Naive thymus-derived CD4-positive, alpha-beta T cell (primary cell): Measurements from ENCODE around the gene SAMM50. TPM values are rescaled to one million over a fixed set of nuclear protein-coding genes. Genes with fewer than 3 reads are reported as not detected.

Source experiments
- ATAC-seq: fragments of 150-1000 bp; cut with Tn5 transposase; 2 replicates; pipeline ENCODE4 v1.10.0; 2021; ENCODE audit warnings: mild to moderate bottlenecking, moderate library complexity
- CTCF ChIA-PET: fragments of 350-600 bp; sonication (Branson Sonifier 250); formaldehyde crosslinking; loops from one replicate; lab custom pipeline; 2021; ENCODE audit warnings: antibody characterized with exemption; lab: Charles Lee
- POLR2A ChIA-PET: fragments of 350-600 bp; sonication (Branson Sonifier 250); formaldehyde crosslinking; loops from one replicate; lab custom pipeline; 2021; ENCODE audit warnings: antibody characterized with exemption, inconsistent platforms; lab: Charles Lee
- DNase-seq, 9 donors: peaks; one replicate each; pipeline versions ENCODE4 v3.0.0 to v3.0.0-alpha.2; 2020 to 2022; ENCODE audit warnings: mixed read lengths in 1 of 9
- H3K27ac ChIP-seq: one replicate; pipeline ENCODE4 v1.7.0; 2013; ENCODE audit warnings: mild to moderate bottlenecking, low read depth, low read length, moderate library complexity
- H3K27me3 ChIP-seq, 2 donors: one replicate each; pipeline ENCODE4 v1.7.0; 2013; ENCODE audit warnings: low read length in 2 of 2, mild to moderate bottlenecking in 2 of 2, moderate library complexity in 2 of 2; ENCODE audit not compliant: control insufficient read depth in 2 of 2, insufficient read depth in 2 of 2
- H3K36me3 ChIP-seq, 3 experiments: 1 replicate in 2 of 3; 2 replicates in 1 of 3; pipeline ENCODE4 v1.7.0; 2013; ENCODE audit warnings: low read length in 3 of 3, mild to moderate bottlenecking in 3 of 3, moderate library complexity in 1 of 3; ENCODE audit not compliant: insufficient read depth in 3 of 3, control insufficient read depth in 2 of 3
- H3K4me1 ChIP-seq, 2 donors: one replicate each; pipeline ENCODE4 v1.7.0; 2013; ENCODE audit warnings: low read length in 2 of 2, mild to moderate bottlenecking in 2 of 2, moderate library complexity in 1 of 2; ENCODE audit not compliant: control insufficient read depth in 2 of 2, insufficient read depth in 2 of 2
- H3K4me3 ChIP-seq: 2 replicates; pipeline ENCODE4 v1.7.0; 2013; ENCODE audit warnings: mild to moderate bottlenecking, low read length
- H3K9me3 ChIP-seq, 3 experiments: 1 replicate in 2 of 3; 2 replicates in 1 of 3; pipeline ENCODE4 v1.7.0; 2013; ENCODE audit warnings: low read length in 3 of 3; ENCODE audit not compliant: control insufficient read depth in 2 of 3
- H3K27ac Mint-ChIP-seq, 9 donors: one replicate each; pipeline ENCODE4 v1.8.0; 2020 to 2022; ENCODE audit warnings: mixed read lengths in 9 of 9, mild to moderate bottlenecking in 8 of 9, moderate library complexity in 5 of 9, inconsistent platforms in 2 of 9
- H3K27me3 Mint-ChIP-seq, 5 donors: one replicate each; pipeline ENCODE4 v1.8.0; 2021 to 2022; ENCODE audit warnings: mixed read lengths in 5 of 5, mild to moderate bottlenecking in 1 of 5
- H3K36me3 Mint-ChIP-seq, 5 donors: one replicate each; pipeline ENCODE4 v1.8.0; 2020 to 2022; ENCODE audit warnings: mixed read lengths in 5 of 5, mild to moderate bottlenecking in 3 of 5, inconsistent platforms in 1 of 5
- H3K4me1 Mint-ChIP-seq, 7 donors: one replicate each; pipeline ENCODE4 v1.8.0; 2020 to 2022; ENCODE audit warnings: mixed read lengths in 7 of 7, mild to moderate bottlenecking in 3 of 7, inconsistent platforms in 1 of 7
- H3K4me3 Mint-ChIP-seq, 10 donors: one replicate each; pipeline ENCODE4 v1.8.0; 2020 to 2022; ENCODE audit warnings: mild to moderate bottlenecking in 10 of 10, mixed read lengths in 10 of 10, moderate library complexity in 6 of 10, inconsistent platforms in 2 of 10
- H3K9me3 Mint-ChIP-seq, 11 donors: one replicate each; pipeline ENCODE4 v1.8.0; 2020 to 2022; ENCODE audit warnings: mixed read lengths in 11 of 11, mild to moderate bottlenecking in 4 of 11, inconsistent platforms in 1 of 11, moderate library complexity in 1 of 11
- intact Hi-C, 2 donors: fragments of 100-400 bp; cut with micrococcal nuclease; formaldehyde crosslinking; loops; one replicate each; pipeline ENCODE4 v1.15.1; 2023
- polyA plus RNA-seq, 2 donors: library from polyadenylated mRNA; unstranded; fragments of 300-500 nt; fragmentation: Illumina TruSeq; gene quantifications; one replicate each; pipeline ENCODE4 v1.2.3, GENCODE V29; 2021
- total RNA-seq, 6 experiments: library from RNA in 5 of 6; stranded (reverse) in 5 of 6; gene quantifications; 1 replicate in 5 of 6; 2 replicates in 1 of 6; pipeline ENCODE4 v1.2.3 and lab custom pipeline; 2021 to 2026

Gene SAMM50
- total and polyA plus RNA-seq, 7 experiments from 2014 or later: 25.9 to 62.3 (median 36.2) TPM

GRCh38 chr22:44026066-44026629 lies 70.9 kb downstream of the SAMM50 start:
- no peak for ATAC-seq
- Histone ChIP-seq H3K4me1 (peaks cover 9 to 24% of the 10 kb centered on the region in 2 donors), H3K27me3 (no peaks in the 10 kb centered on the region), H3K27ac (peak overlapping the region; percentile 24), H3K4me3 (no peak overlapping the region), H3K9me3 (no peaks in the 10 kb centered on the region), H3K36me3 (no peaks in the 10 kb centered on the region)
- Mint-ChIP-seq H3K4me3 (peak overlapping the region in 8 of 10 donors; percentile 38 to 87 (median 76)), H3K36me3 (peaks cover 0 to 8% (median 0%) of the 10 kb centered on the region in 5 donors), H3K4me1 (peaks cover 22 to 61% (median 34%) of the 10 kb centered on the region in 7 donors), H3K9me3 (no peaks in the 10 kb centered on the region), H3K27me3 (peaks cover 0 to 32% (median 27%) of the 10 kb centered on the region in 5 donors), H3K27ac (peak overlapping the region in 4 of 9 donors; percentile 69 to 97 (median 84))
- CTCF ChIA-PET: no interaction called here
- no peak for DNase-seq
- POLR2A ChIA-PET: interaction anchor here (1.4 kb wide), 1 partner anchor 32 kb away, joined by 4 read pairs; no protein-coding TSS in a partner anchor
- intact Hi-C loops: loop anchor here in 1 of 2 donors (2.0 to 5.0 kb wide), 2 partner anchors 29 to 156 kb away; partner anchors contain the start of gene PARVG

DNA sequence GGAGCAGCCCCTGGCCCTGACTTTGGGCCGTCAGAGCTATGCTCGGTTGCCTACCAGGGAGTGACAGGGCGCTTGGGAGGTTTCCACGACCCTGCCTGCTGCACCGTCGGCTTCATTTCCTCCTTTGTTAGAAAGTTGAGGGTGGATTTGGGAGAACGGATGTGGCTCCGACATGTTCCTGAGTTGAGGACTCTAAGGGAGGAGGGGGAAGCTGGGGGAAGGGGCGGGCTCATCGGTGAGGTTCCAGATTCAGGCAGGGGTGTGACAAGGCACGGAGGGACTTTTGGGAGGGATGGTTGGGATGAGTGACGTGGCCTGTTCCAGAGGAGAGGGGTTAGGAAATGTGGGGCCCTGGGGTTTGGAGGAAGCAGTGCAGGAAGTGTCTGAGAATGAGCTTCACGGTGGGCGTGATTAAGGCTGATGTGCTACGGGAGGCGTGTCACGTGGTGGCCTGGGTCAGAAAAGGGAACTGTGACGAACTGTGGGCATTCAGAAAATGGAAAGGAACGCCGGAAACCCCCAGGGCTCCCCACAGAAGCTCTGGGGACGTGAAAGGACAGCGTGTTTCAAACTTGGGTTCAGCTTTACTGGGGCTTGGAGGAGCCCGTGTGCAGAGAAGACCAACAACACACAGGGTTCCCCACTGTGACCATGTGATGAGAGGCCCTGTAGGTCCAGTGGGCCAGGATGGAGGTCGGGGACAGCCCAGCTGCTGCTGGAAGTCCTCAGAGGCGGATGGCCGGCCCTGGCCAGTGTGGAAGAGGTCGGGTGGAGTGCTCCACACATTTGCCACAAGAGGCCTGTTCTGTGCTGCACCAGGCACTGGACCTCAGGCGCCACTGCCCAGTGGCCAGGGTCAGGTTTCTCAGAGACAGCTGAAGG lies 71.6 kb downstream of the SAMM50 start:
- DNase-seq (peak in 6 of 9 donors; percentile 19 to 73 (median 34)), ATAC-seq (peak; percentile 86)
- Histone ChIP-seq H3K27ac (peak overlapping the region; percentile 63), H3K4me3 (peak overlapping the region; percentile 54), H3K4me1 (peaks cover 15 to 24% of the 10 kb centered on the region in 2 donors), H3K27me3 (no peaks in the 10 kb centered on the region), H3K9me3 (no peaks in the 10 kb centered on the region), H3K36me3 (no peaks in the 10 kb centered on the region)
- intact Hi-C loops: loop anchor here in 1 of 2 donors (2.0 to 5.0 kb wide), 2 partner anchors 30 to 155 kb away; partner anchors contain the start of gene PARVG
- ChIA-PET POLR2A (interaction anchor here (1.4 kb wide), 1 partner anchor 33 kb away, joined by 4 read pairs; no protein-coding TSS in a partner anchor), CTCF (no interaction called here)
- Mint-ChIP-seq H3K4me3 (peak overlapping the region; percentile 45 to 89 (median 76)), H3K27me3 (peaks cover 0 to 32% (median 27%) of the 10 kb centered on the region in 5 donors), H3K9me3 (no peaks in the 10 kb centered on the region), H3K27ac (peak overlapping the region in 7 of 9 donors; percentile 55 to 97 (median 78)), H3K36me3 (peaks cover 0 to 10% (median 0%) of the 10 kb centered on the region in 5 donors), H3K4me1 (peaks cover 28 to 68% (median 40%) of the 10 kb centered on the region in 7 donors)

DNA sequence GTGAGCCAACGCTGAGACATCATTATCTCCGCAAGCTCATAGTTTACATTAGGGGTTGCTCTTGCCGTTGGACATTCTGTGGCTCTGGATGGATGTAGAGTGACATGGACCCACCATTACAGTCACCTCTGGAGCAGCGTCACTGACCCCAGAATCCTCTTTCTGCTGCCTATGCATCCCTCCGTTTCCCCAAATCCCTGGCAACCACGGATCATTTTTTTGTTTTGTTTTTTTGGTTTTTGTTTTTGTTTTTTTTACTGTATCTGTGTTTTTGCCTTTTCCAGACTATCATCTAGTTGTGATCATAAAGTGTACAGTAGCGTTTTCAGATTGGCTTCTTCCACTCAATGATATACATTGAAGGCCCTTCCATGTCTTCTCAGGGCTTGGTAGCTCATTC lies 72.8 kb downstream of the SAMM50 start:
- Mint-ChIP-seq H3K27ac (peak overlapping the region in 2 of 9 donors; percentile 1 to 52), H3K27me3 (peaks cover 0 to 32% (median 27%) of the 10 kb centered on the region in 5 donors), H3K4me3 (peak overlapping the region in 1 of 10 donors; percentile 79), H3K9me3 (no peaks in the 10 kb centered on the region), H3K36me3 (peaks cover 0 to 8% (median 0%) of the 10 kb centered on the region in 5 donors), H3K4me1 (peaks cover 28 to 66% (median 41%) of the 10 kb centered on the region in 7 donors)
- H3K27ac ChIP-seq: no peak overlapping the region
- no peak overlapping the region for H3K4me3 ChIP-seq
- no peak for ATAC-seq
- no peaks in the 10 kb centered on the region for H3K9me3 ChIP-seq
- H3K4me1 ChIP-seq: peaks cover 15 to 24% of the 10 kb centered on the region in 2 donors
- intact Hi-C loops: loop anchor here in 1 of 2 donors (5.0 kb wide), 1 partner anchor 154 kb away; the partner anchor contains the start of gene PARVG
- no peaks in the 10 kb centered on the region for H3K36me3 ChIP-seq
- DNase-seq: no peak
- H3K27me3 ChIP-seq: no peaks in the 10 kb centered on the region
- CTCF ChIA-PET: no interaction called here
- POLR2A ChIA-PET: interaction anchor here (0.6 kb wide), 1 partner anchor 50 kb away, joined by 3 read pairs; no protein-coding TSS in a partner anchor

DNA sequence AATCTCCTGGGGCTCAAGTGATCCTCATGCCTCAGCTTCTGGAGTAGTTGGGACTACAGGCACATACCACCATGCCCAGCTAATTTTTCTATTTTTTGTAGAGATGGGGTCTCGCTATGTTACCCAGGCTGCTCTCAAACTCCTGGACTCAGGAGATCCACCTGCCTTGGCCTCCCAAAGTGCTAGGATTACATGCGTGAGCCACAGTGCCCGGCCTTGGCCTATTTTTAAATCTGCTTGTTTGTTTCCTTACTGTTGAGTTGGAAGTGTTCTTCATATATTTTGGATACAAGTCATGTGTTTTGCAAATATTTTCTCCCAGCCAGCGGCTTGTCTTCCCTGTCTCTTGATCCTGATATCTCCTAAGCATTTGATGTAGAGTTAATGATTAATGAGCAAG lies 73.8 kb downstream of the SAMM50 start:
- Mint-ChIP-seq H3K27me3 (peaks cover 0 to 32% (median 27%) of the 10 kb centered on the region in 5 donors), H3K36me3 (peaks cover 0 to 5% (median 0%) of the 10 kb centered on the region in 5 donors), H3K4me1 (peaks cover 28 to 61% (median 41%) of the 10 kb centered on the region in 7 donors), H3K9me3 (no peaks in the 10 kb centered on the region), H3K27ac (peak overlapping the region in 2 of 9 donors; percentile 26 to 54), H3K4me3 (no peak overlapping the region)
- no peak for DNase-seq
- no peak overlapping the region for H3K27ac ChIP-seq
- H3K36me3 ChIP-seq: no peaks in the 10 kb centered on the region
- intact Hi-C loops: loop anchor here in 1 of 2 donors (5.0 kb wide), 1 partner anchor 153 kb away; the partner anchor contains the start of gene PARVG
- no peaks in the 10 kb centered on the region for H3K27me3 ChIP-seq
- ChIA-PET POLR2A (no interaction called here), CTCF (no interaction called here)
- H3K9me3 ChIP-seq: no peaks in the 10 kb centered on the region
- ATAC-seq: no peak
- no peak overlapping the region for H3K4me3 ChIP-seq
- H3K4me1 ChIP-seq: peaks cover 15 to 21% of the 10 kb centered on the region in 2 donors

DNA sequence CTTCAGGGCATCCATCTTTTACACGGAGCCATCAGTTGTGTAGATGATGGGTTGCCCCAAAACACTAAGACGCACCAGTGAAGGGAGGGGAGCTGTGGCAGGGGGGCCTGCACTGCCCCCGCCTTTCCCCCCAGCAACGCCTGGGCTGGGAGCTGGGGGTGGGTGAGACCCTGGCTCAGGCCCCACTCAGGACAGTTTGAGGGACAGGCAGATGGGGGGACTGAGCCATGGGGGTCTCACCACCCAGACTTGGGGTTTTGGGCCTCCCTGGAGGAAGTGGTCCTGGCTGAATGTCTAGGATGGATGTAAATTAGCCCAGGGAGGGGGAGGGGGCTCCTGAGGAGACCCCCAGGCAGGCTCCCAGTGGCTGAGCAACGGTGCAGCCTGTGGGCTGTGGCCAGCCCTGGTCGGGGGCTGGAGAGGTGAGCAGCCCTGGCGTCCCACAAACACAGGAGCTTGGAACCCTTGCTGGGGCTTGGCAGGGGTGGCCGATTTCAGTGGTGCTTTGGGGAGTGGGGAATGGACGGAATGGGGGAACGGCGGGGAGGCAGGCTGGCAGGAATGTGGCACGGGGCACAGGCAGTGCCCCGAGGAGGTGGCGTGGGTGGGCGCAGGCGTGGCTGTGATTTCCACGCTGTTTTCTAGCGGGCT lies 74.9 kb downstream of the SAMM50 start:
- DNase-seq (no peak), ATAC-seq (no peak)
- peaks cover 15 to 17% of the 10 kb centered on the region in 2 donors for H3K4me1 ChIP-seq
- no peak overlapping the region for H3K4me3 Mint-ChIP-seq
- peaks cover 23 to 58% (median 37%) of the 10 kb centered on the region in 7 donors for H3K4me1 Mint-ChIP-seq
- no peak overlapping the region for H3K4me3 ChIP-seq
- H3K27me3 ChIP-seq: no peaks in the 10 kb centered on the region
- no peak overlapping the region for H3K27ac ChIP-seq
- no peaks in the 10 kb centered on the region for H3K9me3 ChIP-seq
- H3K36me3 ChIP-seq: no peaks in the 10 kb centered on the region
- intact Hi-C loops: no loop called here
- CTCF ChIA-PET: no interaction called here
- peaks cover 0 to 5% (median 0%) of the 10 kb centered on the region in 5 donors for H3K36me3 Mint-ChIP-seq
- no peaks in the 10 kb centered on the region for H3K9me3 Mint-ChIP-seq
- peaks cover 0 to 28% (median 24%) of the 10 kb centered on the region in 5 donors for H3K27me3 Mint-ChIP-seq
- POLR2A ChIA-PET: no interaction called here
- H3K27ac Mint-ChIP-seq: peak overlapping the region in 2 of 9 donors; percentile 33 to 37

GRCh38 chr22:44030702-44031082 lies 75.5 kb downstream of the SAMM50 start:
- intact Hi-C loops: no loop called here
- no peaks in the 10 kb centered on the region for H3K9me3 Mint-ChIP-seq
- ChIA-PET CTCF (no interaction called here), POLR2A (no interaction called here)
- H3K9me3 ChIP-seq: no peaks in the 10 kb centered on the region
- DNase-seq: no peak
- no peak overlapping the region for H3K27ac ChIP-seq
- H3K27ac Mint-ChIP-seq: peak overlapping the region in 3 of 9 donors; percentile 33 to 65 (median 37)
- H3K4me3 ChIP-seq: no peak overlapping the region
- H3K36me3 Mint-ChIP-seq: peaks cover 0 to 5% (median 0%) of the 10 kb centered on the region in 5 donors
- peaks cover 12 to 15% of the 10 kb centered on the region in 2 donors for H3K4me1 ChIP-seq
- peak overlapping the region in 2 of 10 donors; percentile 34 to 65 for H3K4me3 Mint-ChIP-seq
- peaks cover 0 to 23% (median 21%) of the 10 kb centered on the region in 5 donors for H3K27me3 Mint-ChIP-seq
- H3K27me3 ChIP-seq: no peaks in the 10 kb centered on the region
- H3K4me1 Mint-ChIP-seq: peaks cover 19 to 53% (median 32%) of the 10 kb centered on the region in 7 donors
- H3K36me3 ChIP-seq: no peaks in the 10 kb centered on the region
- no peak for ATAC-seq
